GM23338 (cell line): ENCODE measurements around the gene NTNG1. TPM values are rescaled to one million over a fixed set of nuclear protein-coding genes. Genes with fewer than 3 reads are reported as not detected.

ENCODE experiments used
- ATAC-seq: fragments of 200-7000 bp; cut with Tn5 transposase; 3 replicates; pipeline ENCODE4 v1.9.1; 2020
- DNase-seq: peaks from one replicate; pipeline ENCODE4 v3.0.0-alpha.2; 2015; ENCODE audit warnings: low spot score
- H2AFZ ChIP-seq: fragments of 200-600 bp; sonication (generic); 2 replicates; pipeline ENCODE4 v1.8.0; 2016; ENCODE audit warnings: antibody characterized with exemption, mild to moderate bottlenecking, moderate library complexity
- H3F3A ChIP-seq: fragments of 200-600 bp; sonication (generic); replicated peaks from 2 replicates; pipeline ENCODE4 v1.8.0; 2017; ENCODE audit warnings: antibody characterized with exemption, mixed run types, low read depth
- H3K27ac ChIP-seq: fragments of 200-600 bp; sonication (generic); 2 replicates; pipeline ENCODE4 v1.6.1; 2016; ENCODE audit warnings: low read depth
- H3K27me3 ChIP-seq: fragments of 200-600 bp; sonication (generic); 2 replicates; pipeline ENCODE4 v1.8.0; 2016; ENCODE audit warnings: mild to moderate bottlenecking, mixed run types, moderate library complexity; ENCODE audit not compliant: insufficient read depth
- H3K36me3 ChIP-seq: fragments of 200-600 bp; sonication (generic); 2 replicates; pipeline ENCODE4 v1.8.0; 2016; ENCODE audit warnings: mild to moderate bottlenecking; ENCODE audit not compliant: insufficient read depth
- H3K4me1 ChIP-seq: fragments of 200-600 bp; sonication (generic); 2 replicates; pipeline ENCODE4 v1.8.0; 2016; ENCODE audit warnings: mild to moderate bottlenecking, moderate library complexity; ENCODE audit not compliant: insufficient read depth
- H3K4me2 ChIP-seq: fragments of 200-600 bp; sonication (generic); 2 replicates; pipeline ENCODE4 v1.7.1; 2017; ENCODE audit warnings: mixed run types
- H3K4me3 ChIP-seq: fragments of 200-600 bp; sonication (generic); 2 replicates; pipeline ENCODE4 v1.6.1; 2016; ENCODE audit warnings: mixed run types
- H3K79me2 ChIP-seq: fragments of 200-600 bp; sonication (generic); replicated peaks from 2 replicates; pipeline ENCODE4 v1.8.0; 2017; ENCODE audit warnings: mild to moderate bottlenecking; ENCODE audit not compliant: insufficient read depth
- H3K9me2 ChIP-seq: fragments of 200-600 bp; sonication (generic); 2 replicates; pipeline ENCODE4 v1.8.0; 2017; ENCODE audit not compliant: insufficient read depth
- H4K20me1 ChIP-seq: fragments of 200-600 bp; sonication (generic); replicated peaks from 2 replicates; pipeline ENCODE4 v1.8.0; 2017; ENCODE audit warnings: mild to moderate bottlenecking; ENCODE audit not compliant: insufficient read depth
- H3K27ac Mint-ChIP-seq: 2 replicates; pipeline ENCODE4 v1.8.0; 2020; ENCODE audit warnings: inconsistent platforms, mild to moderate bottlenecking, moderate library complexity, mixed read lengths
- H3K27me3 Mint-ChIP-seq: 3 replicates; pipeline ENCODE4 v1.8.0; 2022; ENCODE audit warnings: low read depth, mild to moderate bottlenecking, moderate library complexity, mixed read lengths, inconsistent platforms; ENCODE audit not compliant: insufficient read depth, poor library complexity
- H3K36me3 Mint-ChIP-seq: 3 replicates; pipeline ENCODE4 v1.8.0; 2021; ENCODE audit warnings: low read depth, mild to moderate bottlenecking, inconsistent platforms, moderate library complexity, mixed read lengths
- H3K4me1 Mint-ChIP-seq: 3 replicates; pipeline ENCODE4 v1.8.0; 2020; ENCODE audit warnings: mild to moderate bottlenecking, inconsistent platforms, mixed read lengths
- H3K4me3 Mint-ChIP-seq: 3 replicates; pipeline ENCODE4 v1.8.0; 2021; ENCODE audit warnings: moderate library complexity, mild to moderate bottlenecking, inconsistent platforms, mixed read lengths
- H3K9me3 Mint-ChIP-seq: 3 replicates; pipeline ENCODE4 v1.8.0; 2020; ENCODE audit warnings: moderate library complexity, mild to moderate bottlenecking, inconsistent platforms, mixed read lengths
- EZH2phosphoT487 ChIP-seq: fragments of 200-600 bp; sonication (generic); IDR thresholded peaks from one replicate; pipeline ENCODE4 v1.8.1; 2018; ENCODE audit warnings: antibody characterized with exemption; ENCODE audit not compliant: unreplicated experiment
- POLR2AphosphoS5 ChIP-seq: IDR thresholded peaks from 2 replicates; pipeline ENCODE4 v1.6.1; 2016; ENCODE audit warnings: antibody characterized with exemption, low read depth
- ZNF114 ChIP-seq: fragments of 250-450 bp; sonication (Bioruptor Pico); IDR thresholded peaks from 2 replicates; pipeline ENCODE4 v1.5.0; 2020; ENCODE audit warnings: mild to moderate bottlenecking, moderate library complexity
- polyA plus RNA-seq: library from polyadenylated mRNA; unstranded; fragments of >200 nt; fragmentation: Nextera tagmentation; extraction: Ambion mirVana; gene quantifications from 2 replicates; pipeline ENCODE4 v1.2.1, GENCODE V29; 2016
- total RNA-seq: library from RNA; depleted of rRNA; stranded (reverse); fragments of >200 nt; shearing (Covaris generic); gene quantifications from 2 replicates; pipeline ENCODE4 v1.2.3, GENCODE V29; 2014
- TF ChIP-seq, protein P1 (sequence below): fragments of 250-450 bp; sonication (Bioruptor Pico); IDR thresholded peaks from 2 replicates; pipeline ENCODE4 v1.5.0; 2020; ENCODE audit warnings: mild to moderate bottlenecking, moderate library complexity
- TF ChIP-seq, protein P2 (sequence below): IDR thresholded peaks from 2 replicates; pipeline ENCODE4 v1.6.1; 2016; ENCODE audit warnings: antibody characterized with exemption

Gene NTNG1
- total and polyA plus RNA-seq, 2 experiments from 2014 or later = 7.2 to 10.3 TPM

DNA sequence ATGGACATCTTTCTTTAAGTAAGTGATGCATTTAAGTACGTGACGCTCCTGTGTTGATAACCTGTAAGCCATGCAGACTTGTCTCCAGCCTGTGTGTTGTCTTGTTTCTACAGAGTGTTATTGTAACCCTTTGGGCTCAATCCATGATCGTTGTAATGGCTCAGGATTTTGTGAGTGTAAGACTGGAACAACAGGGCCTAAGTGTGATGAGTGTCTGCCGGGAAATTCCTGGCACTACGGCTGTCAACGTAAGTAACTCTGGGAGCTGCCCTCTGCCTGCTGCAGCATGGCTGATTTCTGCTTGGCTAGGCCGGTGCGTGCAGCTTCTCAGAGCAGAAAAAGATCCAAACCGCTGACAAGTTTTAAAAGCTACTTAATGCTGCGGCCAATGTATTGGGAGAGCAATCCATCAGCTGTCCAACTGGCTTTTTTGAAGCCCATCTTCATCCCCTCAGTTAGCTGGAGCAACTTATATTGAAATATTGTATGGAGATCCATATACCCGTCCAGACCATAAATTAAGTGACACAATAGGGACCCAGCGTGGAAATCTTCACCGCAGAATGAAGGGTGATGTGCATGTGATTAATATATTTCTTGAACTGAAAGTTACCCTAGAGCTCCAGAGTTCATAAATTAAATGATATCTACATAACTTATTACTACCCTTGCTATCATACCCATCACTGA, 295.9 kb downstream of the NTNG1 start:
- Mint-ChIP-seq H3K36me3 (no peaks in the 10 kb centered on the region), H3K9me3 (no peaks in the 10 kb centered on the region), H3K27me3 (no peaks in the 10 kb centered on the region), H3K4me3 (no peak overlapping the region), H3K27ac (no peak overlapping the region), H3K4me1 (peaks cover 13% of the 10 kb centered on the region; the same call in 2 of the 3 replicates)
- H3K79me2 ChIP-seq = no peaks in the 10 kb centered on the region
- no peak overlapping the region for H3K4me3 ChIP-seq
- H3F3A ChIP-seq = no peaks in the 10 kb centered on the region
- no peak overlapping the region for H3K27ac ChIP-seq
- H2AFZ ChIP-seq = 0 out of 2 replicates have a peak overlapping the region, but pooled peaks have one; percentile 12
- no peak for TF ChIP-seq EZH2phosphoT487
- TF ChIP-seq ZNF114 (CRISPR knock-in tag) = no peak
- TF ChIP-seq, protein P1, sequence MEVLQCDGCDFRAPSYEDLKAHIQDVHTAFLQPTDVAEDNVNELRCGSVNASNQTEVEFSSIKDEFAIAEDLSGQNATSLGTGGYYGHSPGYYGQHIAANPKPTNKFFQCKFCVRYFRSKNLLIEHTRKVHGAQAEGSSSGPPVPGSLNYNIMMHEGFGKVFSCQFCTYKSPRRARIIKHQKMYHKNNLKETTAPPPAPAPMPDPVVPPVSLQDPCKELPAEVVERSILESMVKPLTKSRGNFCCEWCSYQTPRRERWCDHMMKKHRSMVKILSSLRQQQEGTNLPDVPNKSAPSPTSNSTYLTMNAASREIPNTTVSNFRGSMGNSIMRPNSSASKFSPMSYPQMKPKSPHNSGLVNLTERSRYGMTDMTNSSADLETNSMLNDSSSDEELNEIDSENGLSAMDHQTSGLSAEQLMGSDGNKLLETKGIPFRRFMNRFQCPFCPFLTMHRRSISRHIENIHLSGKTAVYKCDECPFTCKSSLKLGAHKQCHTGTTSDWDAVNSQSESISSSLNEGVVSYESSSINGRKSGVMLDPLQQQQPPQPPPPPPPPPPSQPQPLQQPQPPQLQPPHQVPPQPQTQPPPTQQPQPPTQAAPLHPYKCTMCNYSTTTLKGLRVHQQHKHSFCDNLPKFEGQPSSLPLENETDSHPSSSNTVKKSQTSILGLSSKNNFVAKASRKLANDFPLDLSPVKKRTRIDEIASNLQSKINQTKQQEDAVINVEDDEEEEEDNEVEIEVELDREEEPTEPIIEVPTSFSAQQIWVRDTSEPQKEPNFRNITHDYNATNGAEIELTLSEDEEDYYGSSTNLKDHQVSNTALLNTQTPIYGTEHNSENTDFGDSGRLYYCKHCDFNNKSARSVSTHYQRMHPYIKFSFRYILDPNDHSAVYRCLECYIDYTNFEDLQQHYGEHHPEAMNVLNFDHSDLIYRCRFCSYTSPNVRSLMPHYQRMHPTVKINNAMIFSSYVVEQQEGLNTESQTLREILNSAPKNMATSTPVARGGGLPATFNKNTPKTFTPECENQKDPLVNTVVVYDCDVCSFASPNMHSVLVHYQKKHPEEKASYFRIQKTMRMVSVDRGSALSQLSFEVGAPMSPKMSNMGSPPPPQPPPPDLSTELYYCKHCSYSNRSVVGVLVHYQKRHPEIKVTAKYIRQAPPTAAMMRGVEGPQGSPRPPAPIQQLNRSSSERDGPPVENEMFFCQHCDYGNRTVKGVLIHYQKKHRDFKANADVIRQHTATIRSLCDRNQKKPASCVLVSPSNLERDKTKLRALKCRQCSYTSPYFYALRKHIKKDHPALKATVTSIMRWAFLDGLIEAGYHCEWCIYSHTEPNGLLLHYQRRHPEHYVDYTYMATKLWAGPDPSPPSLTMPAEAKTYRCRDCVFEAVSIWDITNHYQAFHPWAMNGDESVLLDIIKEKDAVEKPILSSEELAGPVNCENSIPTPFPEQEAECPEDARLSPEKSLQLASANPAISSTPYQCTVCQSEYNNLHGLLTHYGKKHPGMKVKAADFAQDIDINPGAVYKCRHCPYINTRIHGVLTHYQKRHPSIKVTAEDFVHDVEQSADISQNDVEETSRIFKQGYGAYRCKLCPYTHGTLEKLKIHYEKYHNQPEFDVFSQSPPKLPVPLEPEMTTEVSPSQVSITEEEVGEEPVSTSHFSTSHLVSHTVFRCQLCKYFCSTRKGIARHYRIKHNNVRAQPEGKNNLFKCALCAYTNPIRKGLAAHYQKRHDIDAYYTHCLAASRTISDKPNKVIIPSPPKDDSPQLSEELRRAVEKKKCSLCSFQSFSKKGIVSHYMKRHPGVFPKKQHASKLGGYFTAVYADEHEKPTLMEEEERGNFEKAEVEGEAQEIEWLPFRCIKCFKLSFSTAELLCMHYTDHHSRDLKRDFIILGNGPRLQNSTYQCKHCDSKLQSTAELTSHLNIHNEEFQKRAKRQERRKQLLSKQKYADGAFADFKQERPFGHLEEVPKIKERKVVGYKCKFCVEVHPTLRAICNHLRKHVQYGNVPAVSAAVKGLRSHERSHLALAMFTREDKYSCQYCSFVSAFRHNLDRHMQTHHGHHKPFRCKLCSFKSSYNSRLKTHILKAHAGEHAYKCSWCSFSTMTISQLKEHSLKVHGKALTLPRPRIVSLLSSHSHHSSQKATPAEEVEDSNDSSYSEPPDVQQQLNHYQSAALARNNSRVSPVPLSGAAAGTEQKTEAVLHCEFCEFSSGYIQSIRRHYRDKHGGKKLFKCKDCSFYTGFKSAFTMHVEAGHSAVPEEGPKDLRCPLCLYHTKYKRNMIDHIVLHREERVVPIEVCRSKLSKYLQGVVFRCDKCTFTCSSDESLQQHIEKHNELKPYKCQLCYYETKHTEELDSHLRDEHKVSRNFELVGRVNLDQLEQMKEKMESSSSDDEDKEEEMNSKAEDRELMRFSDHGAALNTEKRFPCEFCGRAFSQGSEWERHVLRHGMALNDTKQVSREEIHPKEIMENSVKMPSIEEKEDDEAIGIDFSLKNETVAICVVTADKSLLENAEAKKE = no peak
- TF ChIP-seq, protein P2, sequence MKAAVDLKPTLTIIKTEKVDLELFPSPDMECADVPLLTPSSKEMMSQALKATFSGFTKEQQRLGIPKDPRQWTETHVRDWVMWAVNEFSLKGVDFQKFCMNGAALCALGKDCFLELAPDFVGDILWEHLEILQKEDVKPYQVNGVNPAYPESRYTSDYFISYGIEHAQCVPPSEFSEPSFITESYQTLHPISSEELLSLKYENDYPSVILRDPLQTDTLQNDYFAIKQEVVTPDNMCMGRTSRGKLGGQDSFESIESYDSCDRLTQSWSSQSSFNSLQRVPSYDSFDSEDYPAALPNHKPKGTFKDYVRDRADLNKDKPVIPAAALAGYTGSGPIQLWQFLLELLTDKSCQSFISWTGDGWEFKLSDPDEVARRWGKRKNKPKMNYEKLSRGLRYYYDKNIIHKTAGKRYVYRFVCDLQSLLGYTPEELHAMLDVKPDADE = no peak
- TF ChIP-seq POLR2AphosphoS5 = no peak
- no peak for ATAC-seq
- peaks cover 20% of the 10 kb centered on the region for H3K4me1 ChIP-seq
- no peaks in the 10 kb centered on the region for H3K9me2 ChIP-seq
- no peaks in the 10 kb centered on the region for H3K27me3 ChIP-seq
- H3K4me2 ChIP-seq = no peak overlapping the region
- H4K20me1 ChIP-seq = no peaks in the 10 kb centered on the region
- DNase-seq = no peak
- H3K36me3 ChIP-seq = no peaks in the 10 kb centered on the region
